K562 (cell line): ENCODE results near the gene CSTB. TPM values are rescaled to one million over a fixed set of nuclear protein-coding genes. Genes with fewer than 3 reads are reported as not detected.
A peak's percentile ranks its signal among the peaks of the same experiment; 100 is the strongest.

Source experiments
- ATAC-seq: fragments of 200-7000 bp; cut with Tn5 transposase; 3 replicates; pipeline ENCODE4 v1.9.1; 2020; ENCODE audit warnings: moderate library complexity
- BruUV-seq: library from RNA; stranded (reverse); fragments of 400-500 nt; replicated peaks from 2 replicates; lab custom pipeline; 2021; lab: Mats Ljungman, UMichigan
- CTCF ChIA-PET: fragments of 300-600 bp; formaldehyde crosslinking; extraction: SDS; loops from one replicate; lab custom pipeline; 2021; ENCODE audit warnings: low intra/inter-chr PET ratio; lab: Yijun Ruan, JAX
- POLR2A ChIA-PET: fragments of 300-600, 350-650 bp; sonication (Branson Sonifier 250); formaldehyde crosslinking; extraction: SDS; loops from one replicate; lab custom pipeline; 2021; ENCODE audit warnings: antibody characterized with exemption, inconsistent platforms; lab: Yijun Ruan, JAX
- DNase-seq, 4 experiments: peaks; one replicate each; pipeline versions ENCODE4 v3.0.0 to v3.0.0-alpha.2; 2011 to 2018; ENCODE audit warnings: low spot score in 3 of 4, mixed read lengths in 3 of 4; ENCODE audit errors: extremely low read depth in 1 of 4
- FAIRE-seq: peaks from 2 replicates; lab custom pipeline; 2011; peaks lifted over from hg19 to GRCh38; lab: Jason Lieb, UNC
- H2AFZ ChIP-seq: 2 replicates; pipeline ENCODE4 v1.6.0; 2011; ENCODE audit warnings: low read depth, low read length, control low read depth, inconsistent platforms
- H3K27ac ChIP-seq: fragments of 200-600 bp; 3 replicates; pipeline ENCODE4 v1.8.0; 2011; ENCODE audit warnings: low read depth, mild to moderate bottlenecking, control low read depth, inconsistent platforms, low read length, moderate library complexity, mixed read lengths; ENCODE audit errors: extremely low read depth
- H3K27me3 ChIP-seq, 2 experiments: fragments of 300-600 bp in 1 of 2; 2 replicates in 1 of 2; 3 replicates in 1 of 2; pipeline versions ENCODE4 v1.6.0 to v1.8.0; 2011; ENCODE audit warnings: inconsistent platforms in 2 of 2, low read length in 2 of 2, mild to moderate bottlenecking in 1 of 2, mixed read lengths in 1 of 2, moderate library complexity in 1 of 2; ENCODE audit not compliant: control insufficient read depth in 2 of 2, insufficient read depth in 2 of 2
- H3K36me3 ChIP-seq: fragments of 300-600 bp; 3 replicates; pipeline ENCODE4 v1.8.0; 2011; ENCODE audit warnings: mild to moderate bottlenecking, low read length, inconsistent platforms; ENCODE audit not compliant: control insufficient read depth, insufficient read depth
- H3K4me1 ChIP-seq, 2 experiments: fragments of 200-600 bp in 1 of 2; replicated peaks in 1 of 2; 2 replicates in 1 of 2; 3 replicates in 1 of 2; pipeline versions ENCODE4 v1.5.1 to v1.8.0; 2011; ENCODE audit warnings: inconsistent platforms in 2 of 2, low read length in 2 of 2, mild to moderate bottlenecking in 1 of 2, mixed read lengths in 1 of 2, moderate library complexity in 1 of 2; ENCODE audit not compliant: control insufficient read depth in 2 of 2, insufficient read depth in 2 of 2
- H3K4me2 ChIP-seq: 2 replicates; pipeline ENCODE4 v1.6.1; 2011; ENCODE audit warnings: low read length, control low read depth, inconsistent platforms, mixed read lengths; ENCODE audit not compliant: insufficient read depth
- H3K4me3 ChIP-seq: fragments of 200-600 bp; sonication (generic), shearing (Covaris generic); 2 replicates; pipeline ENCODE4 v1.5.1; 2016; ENCODE audit warnings: control low read depth, inconsistent platforms
- H3K79me2 ChIP-seq: fragments of 200-600 bp; 3 replicates; pipeline ENCODE4 v1.8.0; 2011; ENCODE audit warnings: low read length, inconsistent platforms; ENCODE audit not compliant: control insufficient read depth, insufficient read depth
- H3K9ac ChIP-seq, 2 experiments: 2 replicates each; pipeline versions ENCODE4 v1.6.0 to v1.6.1; 2011; ENCODE audit warnings: low read depth in 2 of 2, low read length in 2 of 2, control low read depth in 1 of 2, inconsistent platforms in 1 of 2, mild to moderate bottlenecking in 1 of 2, mixed read lengths in 1 of 2; ENCODE audit not compliant: insufficient read depth in 1 of 2
- H3K9me1 ChIP-seq: one replicate; pipeline ENCODE4 v1.6.0; 2011; ENCODE audit warnings: inconsistent platforms, mild to moderate bottlenecking, low read length, moderate library complexity; ENCODE audit not compliant: control insufficient read depth, insufficient read depth
- H3K9me3 ChIP-seq: replicated peaks from 2 replicates; pipeline ENCODE4 v1.5.1; 2011; ENCODE audit warnings: low read depth, low read length, inconsistent platforms; ENCODE audit not compliant: control insufficient read depth, insufficient read depth
- H4K20me1 ChIP-seq: replicated peaks from 2 replicates; pipeline ENCODE4 v1.6.1; 2011; ENCODE audit warnings: low read length, inconsistent platforms, mixed read lengths; ENCODE audit not compliant: control insufficient read depth, insufficient read depth
- HINFP ChIP-seq: fragments of 450-650 bp; conservative IDR thresholded peaks from 2 replicates; pipeline ENCODE4 v1.6.1; 2016; ENCODE audit warnings: missing genetic modification characterization, low read depth, mild to moderate bottlenecking, control low read depth, missing compliant biosample characterization
- JUND ChIP-seq, 2 experiments: IDR thresholded peaks; 2 replicates in 1 of 2; 3 replicates in 1 of 2; pipeline ENCODE4 v1.6.1; 2011; ENCODE audit warnings: borderline replicate concordance in 2 of 2, low read depth in 2 of 2, low read length in 2 of 2, improper control_type of control experiment in 1 of 2, missing biosample characterization in 1 of 2, missing genetic modification characterization in 1 of 2, missing genetic modification reagents in 1 of 2
- RBM14 ChIP-seq: fragments of 200-400 bp; formaldehyde crosslinking; IDR thresholded peaks from 2 replicates; pipeline ENCODE4 v1.6.1; 2018; ENCODE audit warnings: low read depth, mild to moderate bottlenecking, low read length, moderate library complexity, borderline replicate concordance; ENCODE audit not compliant: insufficient read depth
- ZNF384 ChIP-seq: IDR thresholded peaks from 2 replicates; pipeline ENCODE4 v1.6.1; 2012; ENCODE audit warnings: low read depth, low read length, improper control_type of control experiment
- WGBS: fragments of 100-300 bp; shearing (Covaris generic); methylation state at CpG from one replicate; pipeline ENCODE4 v1.1.6; 2016; ENCODE audit warnings: low coverage, mixed read lengths; ENCODE audit not compliant: insufficient coverage; ENCODE audit errors: missing lambda C conversion rate; 5-methylcytosine and 5-hydroxymethylcytosine counted together
- in situ Hi-C: fragments of 300-500 bp; cut with MboI; formaldehyde crosslinking; loops from 4 replicates; pipeline ENCODE4 v1.15.0; 2018; ENCODE audit warnings: inconsistent platforms, mixed read lengths
- intact Hi-C: fragments of 100-400 bp; cut with micrococcal nuclease; formaldehyde crosslinking; loops from 2 replicates; pipeline ENCODE4 v1.14.2; 2022
- polyA plus RNA-seq, 8 experiments: library from polyadenylated mRNA; depleted of rRNA in 4 of 8; stranded (reverse) in 5 of 8; unstranded in 3 of 8; fragments of >200 nt; fragmentation: Nextera tagmentation in 2 of 8; fragmentation: Illumina TruSeq in 1 of 8; extraction: Ambion mirVana in 2 of 8; extraction: Trizol in 1 of 8; gene quantifications; 2 replicates each; pipeline versions ENCODE4 v1.2.1 to v1.2.3, GENCODE V29; 2011 to 2014; ENCODE audit warnings: inconsistent platforms in 1 of 8, missing spikeins in 1 of 8
- total RNA-seq, 7 experiments: library from RNA; depleted of rRNA in 6 of 7; stranded (reverse); fragments of >200 nt in 6 of 7; fragmentation: Illumina TruSeq in 2 of 7; extraction: Trizol in 2 of 7; gene quantifications; 2 replicates each; pipeline versions ENCODE4 v1.2.1 to v1.2.3, GENCODE V29; 2011 to 2021; ENCODE audit warnings: low replicate concordance in 1 of 7

The CSTB gene
- total and polyA plus RNA-seq, 9 of the 15 experiments (the other 6 are each of a cell fraction or from before 2014, with no cell fraction given), result 12.4 to 65.0 (median 31.7) TPM

GRCh38 chr21:43736224-43736883, 39.8 kb downstream of the CSTB start:
- H3K79me2 ChIP-seq, result peaks cover 69% of the 10 kb centered on the region
- in situ Hi-C loops, result no loop called here
- BruUV-seq, result no TSS peak
- WGBS, result 87% methylated on average over 18 of the region's 25 CpGs
- H3K27ac ChIP-seq, result no peak overlapping the region
- no peak overlapping the region for H2AFZ ChIP-seq
- ATAC-seq (no peak), DNase-seq (no peak), FAIRE-seq (no peak)
- peaks cover 19 to 72% of the 10 kb centered on the region in 2 experiments for H3K4me1 ChIP-seq
- ChIA-PET POLR2A (interaction anchor here (0.7 to 3.5 kb wide), 5 partner anchors 9 to 36 kb away, joined by 3 to 26 read pairs (median 4); no protein-coding TSS in a partner anchor), CTCF (no interaction called here)
- no peaks in the 10 kb centered on the region for H3K9me3 ChIP-seq
- H3K4me3 ChIP-seq, result no peak overlapping the region
- H3K9me1 ChIP-seq, result peaks cover 11% of the 10 kb centered on the region
- TF ChIP-seq RBM14 (no peak), JUND (IDR thresholded peaks at IDR 0.05; ENCODE audit: borderline replicate concordance, low read depth, low read length) (0 out of 2 replicates have a peak, but pooled peaks have one; percentile 28), JUND (tag; IDR thresholded peaks at IDR 0.05; ENCODE audit: borderline replicate concordance, low read depth, low read length) (no peak), HINFP (tag) (no peak), ZNF384 (peak; percentile 59; the same call in 1 of the 2 replicates)
- intact Hi-C loops, result no loop called here
- H3K36me3 ChIP-seq, result peaks cover 77% of the 10 kb centered on the region
- no peaks in the 10 kb centered on the region for H3K27me3 ChIP-seq
- H4K20me1 ChIP-seq, result peaks cover 23% of the 10 kb centered on the region
- peak overlapping the region in 1 of 2 experiments; percentile 11; a peak in 1 of 4 replicates for H3K9ac ChIP-seq
- H3K4me2 ChIP-seq, result no peak overlapping the region
